ENCODE measurements around the gene ZNF219. TPM values are rescaled to one million over a fixed set of nuclear protein-coding genes. Genes with fewer than 3 reads are reported as not detected.

The ZNF219 gene
- total RNA-seq, 1 experiment from 2014 or later, result 149 TPM

- TF ChIP-seq MAX (CRISPR knock-in tag; IDR thresholded peaks at IDR 0.05) (peak; percentile 94), ZNF532 (CRISPR knock-in tag; IDR thresholded peaks at IDR 0.05; ENCODE audit: borderline replicate concordance) (no peak), IRF2 (CRISPR knock-in tag; IDR thresholded peaks at IDR 0.05; ENCODE audit: borderline replicate concordance, low read depth) (no peak), ERG (CRISPR knock-in tag; IDR thresholded peaks at IDR 0.05) (no peak), FOXK1 (CRISPR knock-in tag; IDR thresholded peaks at IDR 0.05) (peak; percentile 82; the same call in 1 of the 2 replicates), ZNF416 (CRISPR knock-in tag; IDR thresholded peaks at IDR 0.05) (peak; percentile 75; the same call in 1 of the 2 replicates), ATF1 (CRISPR knock-in tag; IDR thresholded peaks at IDR 0.05) (0 out of 2 replicates have a peak, but pooled peaks have one; percentile 73), TEAD1 (CRISPR knock-in tag; IDR thresholded peaks at IDR 0.05) (peak; percentile 58; the same call in 1 of the 2 replicates), CBFB (CRISPR knock-in tag; IDR thresholded peaks at IDR 0.05; ENCODE audit: low read depth) (peak; percentile 84; the same call in 1 of the 2 replicates), E2F1 (CRISPR knock-in tag; IDR thresholded peaks at IDR 0.05) (0 out of 2 replicates have a peak, but pooled peaks have one; percentile 4), ZNF138 (CRISPR knock-in tag; conservative IDR thresholded peaks at IDR 0.05) (no peak; the same call in 1 of the 2 replicates), ATF3 (CRISPR knock-in tag; conservative IDR thresholded peaks at IDR 0.05) (no peak), PRDM15 (CRISPR knock-in tag; IDR thresholded peaks at IDR 0.05) (peak; percentile 28; the same call in 1 of the 2 replicates), HMGA2 (CRISPR knock-in tag; IDR thresholded peaks at IDR 0.05) (no peak), ZNF232 (CRISPR knock-in tag; IDR thresholded peaks at IDR 0.05) (0 out of 2 replicates have a peak, but pooled peaks have one; percentile 47), TEAD4 (CRISPR knock-in tag; IDR thresholded peaks at IDR 0.05) (no peak), STAT6 (CRISPR knock-in tag; conservative IDR thresholded peaks at IDR 0.05; ENCODE audit: low read depth) (no peak), ZNF281 (CRISPR knock-in tag; IDR thresholded peaks at IDR 0.05) (peak; percentile 13; the same call in 1 of the 2 replicates), RORB (CRISPR knock-in tag; IDR thresholded peaks at IDR 0.05) (no peak)
- TF ChIP-seq, protein P1, sequence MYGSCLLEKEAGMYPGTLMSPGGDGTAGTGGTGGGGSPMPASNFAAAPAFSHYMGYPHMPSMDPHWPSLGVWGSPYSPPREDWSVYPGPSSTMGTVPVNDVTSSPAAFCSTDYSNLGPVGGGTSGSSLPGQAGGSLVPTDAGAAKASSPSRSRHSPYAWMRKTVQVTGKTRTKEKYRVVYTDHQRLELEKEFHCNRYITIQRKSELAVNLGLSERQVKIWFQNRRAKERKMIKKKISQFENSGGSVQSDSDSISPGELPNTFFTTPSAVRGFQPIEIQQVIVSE (CRISPR knock-in tag; IDR thresholded peaks at IDR 0.05; ENCODE audit: borderline replicate concordance), result no peak
Observed at GRCh38 chr14:21092273-21093011, 6.0 kb downstream of the ZNF219 start (continued).

Measured in WTC11 (cell line).